Activated CD8-positive, alpha-beta memory T cell treated with anti-CD3 and anti-CD28 coated beads, Interleukin-2, amount 50 U/mL, for 1 hour (primary cell): Measurements from ENCODE around the gene CFAP157.
A peak's percentile ranks its signal among the peaks of the same experiment; 100 is the strongest.

Experiments
- DNase-seq: peaks from one replicate; pipeline ENCODE4 v3.0.0-alpha.2; 2020; ENCODE audit errors: extremely low read depth

The CFAP157 gene

GRCh38 chr9:127715470-127716337 is 8.9 kb downstream of the CFAP157 start, which contains the start of the genes PTRH1 and TTC16:
TSS of gene PTRH1 (minus strand) at chr9:127715663. CDS start at chr9:127715639, 24 bp downstream.
TSS of gene TTC16 (plus strand) at chr9:127716079. CDS start at chr9:127716146, 67 bp downstream.
- peak; percentile 90 for DNase-seq

GRCh38 chr9:127716412-127716811 is 9.6 kb downstream of the CFAP157 start:
- no peak for DNase-seq

GRCh38 chr9:127717766-127718165 is 11.0 kb downstream of the CFAP157 start:
- DNase-seq = no peak

GRCh38 chr9:127720031-127720864 is 13.5 kb downstream of the CFAP157 start:
- no peak for DNase-seq

- DNase-seq = no peak
These were observed 14.1 kb downstream of the CFAP157 start for GRCh38 chr9:127720865-127721227.

GRCh38 chr9:127721391-127721821 is 14.6 kb downstream of the CFAP157 start:
- DNase-seq = no peak

- no peak for DNase-seq
These were observed 15.4 kb downstream of the CFAP157 start for GRCh38 chr9:127722055-127722745.

GRCh38 chr9:127723013-127723412 is 16.2 kb downstream of the CFAP157 start:
- no peak for DNase-seq

- no peak for DNase-seq
These were observed 16.7 kb downstream of the CFAP157 start for GRCh38 chr9:127723444-127723843.

- DNase-seq = no peak
These were observed 17.2 kb downstream of the CFAP157 start for GRCh38 chr9:127724012-127724411.

- no peak for DNase-seq
These were observed 20.1 kb downstream of the CFAP157 start for GRCh38 chr9:127726871-127727270.

- DNase-seq = no peak
These were observed 22.0 kb downstream of the CFAP157 start for GRCh38 chr9:127728808-127729207.

GRCh38 chr9:127729522-127730256 is 22.9 kb downstream of the CFAP157 start:
- no peak for DNase-seq

- DNase-seq = no peak
These were observed 23.5 kb downstream of the CFAP157 start for GRCh38 chr9:127730262-127730661.

- DNase-seq = no peak
These were observed 24.1 kb downstream of the CFAP157 start for GRCh38 chr9:127730799-127731410.

GRCh38 chr9:127731938-127732337 is 25.1 kb downstream of the CFAP157 start:
- no peak for DNase-seq

GRCh38 chr9:127732444-127732843 is 25.7 kb downstream of the CFAP157 start:
- DNase-seq = no peak

- no peak for DNase-seq
These were observed 26.8 kb downstream of the CFAP157 start for GRCh38 chr9:127733614-127734013.

- DNase-seq = no peak
These were observed 27.5 kb downstream of the CFAP157 start for GRCh38 chr9:127734247-127734746.

GRCh38 chr9:127734747-127735529 is 28.1 kb downstream of the CFAP157 start, which contains the start of gene TOR2A:
TSS of gene TOR2A (minus strand) at chr9:127735294. CDS start at chr9:127735270, 24 bp downstream.
- DNase-seq = peak; percentile 96
